Dermis microvascular lymphatic vessel endothelial cell (primary cell): ENCODE data around the gene SLC22A12. TPM values are rescaled to one million over a fixed set of nuclear protein-coding genes. Genes with fewer than 3 reads are reported as not detected.
"Not testable (repeated sequence)": the region's sequence is repeated elsewhere in the genome, so short reads cannot be mapped to it uniquely, and the experiment has no call there.

Experiments used
- DNase-seq, 2 donors: peaks; one replicate each; pipeline versions ENCODE4 v3.0.0 to v3.0.0-alpha.2; 2010; ENCODE audit warnings: low read depth in 2 of 2
- total RNA-seq: library from RNA; depleted of rRNA; stranded (reverse); fragments of >200 nt; gene quantifications from 2 replicates; pipeline ENCODE4 v1.2.1, GENCODE V29; 2014

Gene SLC22A12
- total RNA-seq: not detected in 2 replicates

DNA sequence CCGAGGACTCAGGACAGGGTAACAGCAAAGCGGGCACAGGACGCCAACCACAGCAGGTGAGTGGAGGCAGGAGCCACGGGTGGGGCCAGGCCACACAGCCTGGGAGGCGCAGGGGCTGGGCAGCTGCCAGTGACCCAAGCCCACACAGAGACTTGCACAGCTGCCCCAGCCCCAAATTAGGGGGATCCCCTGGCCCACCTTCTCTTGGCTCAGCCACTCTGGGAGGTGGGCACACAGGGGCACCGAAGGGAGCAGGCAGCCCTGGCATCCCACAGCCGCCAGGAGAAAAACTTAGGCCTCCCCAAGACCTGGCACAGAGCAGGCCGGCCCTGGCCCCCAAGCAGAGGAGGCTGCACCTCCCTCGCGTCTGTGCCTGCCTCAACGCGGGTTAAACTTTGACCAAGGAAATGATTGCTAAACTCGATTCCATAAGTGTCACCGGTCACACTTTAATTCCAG, at the start of gene SLC22A12:
SLC22A12 (plus strand) TSS at position 458 of the 459 bp plus-strand sequence. CDS start 337 bp downstream, outside the sequence.
- DNase-seq: no peak

GRCh38 chr11:64542172-64543125, 48.6 kb upstream of the SLC22A12 start:
- no peak for DNase-seq

- DNase-seq: no peak
Observed at GRCh38 chr11:64543818-64544217, 47.2 kb upstream of the SLC22A12 start.

DNA sequence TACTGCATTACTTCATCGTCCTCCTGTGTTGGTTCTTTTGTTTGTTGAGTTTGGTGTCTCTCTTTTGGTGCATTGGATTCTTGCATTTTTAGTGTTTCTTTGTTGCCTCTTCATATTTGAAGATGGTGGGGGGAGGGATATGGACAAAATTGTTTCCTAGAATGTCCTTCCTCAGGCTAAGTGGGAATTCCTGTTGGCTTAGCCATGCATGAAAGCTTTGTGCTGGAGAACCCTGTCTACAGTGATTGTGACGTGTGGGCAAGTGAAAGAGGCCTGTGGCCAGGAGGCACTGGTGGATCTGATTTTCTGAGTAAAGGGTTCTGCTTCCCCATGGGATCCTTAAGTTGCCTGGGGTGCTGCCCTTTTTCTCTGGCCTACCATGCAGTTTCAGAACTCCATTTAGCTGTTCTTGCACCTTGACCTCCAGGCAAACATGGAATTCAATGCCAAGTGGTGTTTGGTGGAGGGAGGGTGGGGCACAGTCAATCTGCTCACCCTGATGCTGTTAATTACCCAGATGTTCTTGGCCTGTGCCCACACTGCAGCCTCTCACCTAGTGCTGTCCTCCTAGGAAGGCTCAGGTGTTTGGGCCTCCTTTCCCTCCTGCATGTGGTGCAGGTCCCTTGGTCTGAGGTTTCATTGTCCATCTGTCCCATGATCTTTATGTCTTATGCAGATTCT, 46.3 kb upstream of the SLC22A12 start:
- DNase-seq: no peak

- peak; percentile 31 to 89 for DNase-seq
Observed at GRCh38 chr11:64545619-64546018, 45.4 kb upstream of the SLC22A12 start.

- no peak for DNase-seq
Observed at GRCh38 chr11:64546176-64546575, 44.8 kb upstream of the SLC22A12 start.

DNA sequence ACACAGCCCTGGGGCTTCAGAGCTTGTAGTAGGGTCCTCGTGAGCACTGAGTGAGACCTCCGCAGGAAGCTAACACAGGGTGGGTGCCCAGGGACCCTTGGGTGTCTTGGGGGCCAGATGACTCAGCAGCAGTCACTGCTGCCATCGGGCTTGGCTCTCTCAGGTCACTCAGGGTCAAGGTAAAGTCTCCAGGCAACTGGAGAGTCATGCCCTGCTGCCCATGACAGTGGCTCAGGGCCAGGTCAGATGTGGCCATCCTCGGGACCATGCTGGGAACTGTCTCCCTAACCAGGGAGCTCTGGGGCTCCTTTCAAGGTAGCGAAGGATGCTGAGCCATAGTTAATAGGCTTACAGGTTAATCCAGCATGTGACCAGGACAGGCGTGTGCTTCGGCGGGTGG, 44.4 kb upstream of the SLC22A12 start:
- no peak for DNase-seq

DNA sequence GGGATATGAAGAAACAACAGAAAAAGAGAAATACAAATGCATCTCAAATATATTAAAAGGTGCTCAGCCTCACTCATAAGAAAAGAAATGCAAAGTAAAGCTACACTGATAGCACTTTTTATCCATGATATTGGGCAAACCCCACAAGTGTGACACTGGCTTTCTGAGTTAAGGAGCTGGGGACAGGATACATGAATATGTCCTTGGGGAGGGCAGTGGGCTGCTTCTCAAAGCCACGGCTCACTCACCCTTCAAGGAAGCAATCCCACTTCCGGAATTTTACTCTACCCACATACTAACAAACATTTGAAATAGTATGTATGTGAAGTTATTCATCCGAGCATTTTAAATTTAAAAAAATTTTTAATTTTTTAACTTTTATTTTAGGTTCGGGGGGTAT, 41.1 kb upstream of the SLC22A12 start:
- no peak for DNase-seq

GRCh38 chr11:64553554-64554201, 37.3 kb upstream of the SLC22A12 start:
- peak; percentile 18 to 48 for DNase-seq

DNA sequence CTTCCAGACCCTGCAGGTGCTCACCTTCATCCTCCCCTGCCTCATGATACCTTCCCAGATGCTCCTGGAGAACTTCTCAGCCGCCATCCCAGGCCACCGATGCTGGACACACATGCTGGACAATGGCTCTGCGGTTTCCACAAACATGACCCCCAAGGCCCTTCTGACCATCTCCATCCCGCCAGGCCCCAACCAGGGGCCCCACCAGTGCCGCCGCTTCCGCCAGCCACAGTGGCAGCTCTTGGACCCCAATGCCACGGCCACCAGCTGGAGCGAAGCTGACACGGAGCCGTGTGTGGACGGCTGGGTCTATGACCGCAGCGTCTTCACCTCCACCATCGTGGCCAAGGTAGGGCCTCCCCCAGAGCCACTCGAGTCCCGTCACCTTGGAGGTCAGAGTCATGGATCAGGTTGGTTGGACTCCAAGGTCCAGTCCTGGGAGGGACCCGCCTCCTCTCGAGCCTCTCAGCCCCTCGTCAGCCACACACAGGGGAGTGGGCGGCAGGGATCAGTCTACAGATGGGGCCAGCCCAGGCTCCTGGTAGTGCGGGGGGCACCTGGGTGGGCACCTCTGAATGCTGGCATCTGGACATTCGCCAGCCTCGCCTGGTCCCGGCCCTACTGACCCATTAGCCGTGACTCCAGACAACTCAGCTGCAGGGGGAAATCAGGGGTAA, 34.8 kb upstream of the SLC22A12 start:
- DNase-seq: no peak

- DNase-seq: no peak
Observed at GRCh38 chr11:64556721-64557250, 34.2 kb upstream of the SLC22A12 start.

DNA sequence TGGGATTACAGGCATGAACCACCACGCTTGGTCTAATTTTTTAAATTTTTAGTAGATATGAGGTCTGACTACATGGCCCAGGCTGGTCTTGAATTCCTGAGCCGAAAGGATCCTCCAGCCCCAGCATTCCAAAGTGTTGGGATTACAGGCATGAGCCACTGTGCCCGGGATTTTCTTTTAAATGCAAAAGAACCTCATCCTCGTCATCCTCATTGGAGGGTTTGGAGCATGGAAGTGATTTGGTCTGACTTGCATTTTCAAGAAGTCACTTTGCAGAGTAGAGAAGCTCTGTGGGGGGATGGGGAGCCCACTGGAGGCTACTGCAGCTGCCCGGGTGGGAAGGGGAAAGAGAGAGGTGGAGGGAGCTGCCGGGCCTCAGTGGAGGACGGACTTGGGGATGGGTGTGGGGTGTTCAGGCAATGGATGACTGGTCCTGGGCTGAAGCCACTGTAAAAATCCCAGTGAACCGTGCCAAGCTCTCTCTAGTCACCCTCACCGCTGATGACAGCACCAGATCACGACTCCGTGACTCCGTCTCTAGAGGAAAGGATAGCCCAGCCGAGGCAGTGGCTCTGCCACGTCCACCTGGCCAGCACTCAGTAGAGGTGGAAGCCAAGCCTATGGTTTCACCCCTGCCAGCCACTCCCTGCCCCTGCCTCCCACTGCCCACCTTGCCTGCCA, 32.8 kb upstream of the SLC22A12 start:
- DNase-seq: no peak

DNA sequence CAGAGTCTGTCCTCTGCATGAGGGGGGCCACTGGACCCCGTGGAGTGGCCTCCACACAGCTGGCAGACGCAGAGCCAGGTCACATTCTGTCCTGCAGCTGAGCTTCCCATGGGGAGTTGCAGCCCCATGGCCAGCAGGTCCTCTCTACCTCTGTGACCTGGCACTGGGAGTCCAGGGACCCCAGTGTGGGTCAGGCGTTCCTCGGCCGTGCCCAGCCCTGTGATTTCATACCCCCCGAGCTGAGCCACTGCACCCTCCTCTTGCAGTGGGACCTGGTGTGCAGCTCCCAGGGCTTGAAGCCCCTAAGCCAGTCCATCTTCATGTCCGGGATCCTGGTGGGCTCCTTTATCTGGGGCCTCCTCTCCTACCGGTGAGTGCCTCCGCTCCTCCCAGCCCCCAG, 32.2 kb upstream of the SLC22A12 start:
- no peak for DNase-seq

GRCh38 chr11:64559351-64560138, 31.5 kb upstream of the SLC22A12 start:
- DNase-seq: no peak

- DNase-seq: no peak
Observed at GRCh38 chr11:64560139-64560771, 30.8 kb upstream of the SLC22A12 start.

DNA sequence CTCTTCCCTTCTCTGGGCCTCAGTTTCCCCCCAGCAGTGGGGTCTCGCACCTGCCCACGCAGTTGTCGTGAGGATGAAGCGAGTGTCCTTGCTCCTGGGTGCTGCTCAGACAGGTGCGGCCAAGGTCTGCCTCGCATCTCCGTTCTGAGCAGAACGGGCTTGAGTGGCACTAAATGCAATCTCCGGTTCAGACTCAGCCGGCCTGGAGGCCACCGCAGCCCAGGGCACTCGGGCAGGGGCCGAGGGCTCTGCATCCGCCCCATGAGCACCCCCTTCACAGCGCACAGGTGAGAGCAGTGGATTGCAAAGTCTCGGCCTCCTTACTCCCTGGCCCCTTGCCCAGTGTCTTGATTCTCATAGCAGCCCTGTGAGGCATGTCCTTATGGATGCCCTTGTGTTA, 30.1 kb upstream of the SLC22A12 start:
- no peak for DNase-seq

DNA sequence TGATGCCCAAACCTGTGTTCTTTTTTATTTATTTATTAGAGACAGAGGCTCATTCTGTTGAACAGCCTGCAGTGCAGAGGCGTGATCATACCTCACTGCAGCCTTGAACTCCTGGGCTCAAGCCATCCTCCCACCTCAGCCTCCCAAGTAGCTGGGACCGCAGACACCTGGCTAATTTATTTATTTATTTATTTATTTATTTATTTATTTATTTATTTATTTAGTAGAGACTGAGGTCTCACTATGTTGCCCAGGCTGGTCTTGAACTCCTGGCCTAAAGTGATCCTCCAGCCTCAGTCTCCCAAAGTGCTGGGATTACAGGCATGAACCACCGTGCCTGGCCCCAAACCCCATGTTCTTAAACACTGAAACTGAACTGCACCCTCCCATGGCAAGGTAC, 29.6 kb upstream of the SLC22A12 start:
- DNase-seq: not testable (repeated sequence)

DNA sequence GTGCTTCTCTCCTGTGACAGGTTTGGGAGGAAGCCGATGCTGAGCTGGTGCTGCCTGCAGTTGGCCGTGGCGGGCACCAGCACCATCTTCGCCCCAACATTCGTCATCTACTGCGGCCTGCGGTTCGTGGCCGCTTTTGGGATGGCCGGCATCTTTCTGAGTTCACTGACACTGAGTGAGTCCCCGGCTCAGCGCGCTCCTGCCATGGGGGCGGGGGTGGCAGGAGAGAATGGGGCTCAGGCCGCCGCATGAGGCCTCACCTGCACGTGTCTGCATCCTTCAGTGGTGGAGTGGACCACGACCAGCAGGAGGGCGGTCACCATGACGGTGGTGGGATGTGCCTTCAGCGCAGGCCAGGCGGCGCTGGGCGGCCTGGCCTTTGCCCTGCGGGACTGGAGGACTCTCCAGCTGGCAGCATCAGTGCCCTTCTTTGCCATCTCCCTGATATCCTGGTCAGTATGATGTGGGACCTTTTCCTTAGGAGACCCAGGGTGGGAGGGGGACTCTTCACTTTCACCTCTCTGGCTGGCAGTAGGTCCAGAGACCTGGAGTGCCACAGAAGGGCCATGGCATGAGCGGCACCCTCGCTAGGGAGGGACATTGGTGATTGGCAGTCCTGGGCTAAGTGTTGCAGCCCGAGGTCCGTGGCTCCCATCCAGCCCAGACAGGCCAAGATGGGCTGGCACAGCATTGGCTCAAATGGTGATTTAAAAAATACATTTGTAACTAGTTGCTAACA, 28.9 kb upstream of the SLC22A12 start:
- no peak for DNase-seq
